ENCODE results near the gene FABP3.

DNA sequence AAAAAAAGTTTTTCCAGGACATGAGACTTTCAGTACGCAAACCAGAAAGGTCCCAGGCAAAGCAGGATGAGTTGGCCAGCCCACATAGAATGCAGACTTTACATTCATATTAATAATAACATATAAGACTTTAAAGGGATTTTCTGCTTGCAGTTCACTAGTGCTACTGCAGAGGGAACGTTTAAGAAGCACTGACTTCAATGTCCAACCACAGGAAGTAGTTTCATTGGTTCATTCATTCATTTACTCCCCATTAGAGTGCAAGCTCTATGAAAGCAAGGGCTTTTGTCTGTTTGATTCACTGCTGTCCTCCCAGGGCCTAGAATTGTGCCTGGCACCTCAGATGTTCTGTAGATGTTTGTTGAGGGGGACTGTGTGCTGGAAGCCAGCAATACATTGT lies 28.4 kb upstream of the FABP3 start:
- TF ChIP-seq, protein P1, sequence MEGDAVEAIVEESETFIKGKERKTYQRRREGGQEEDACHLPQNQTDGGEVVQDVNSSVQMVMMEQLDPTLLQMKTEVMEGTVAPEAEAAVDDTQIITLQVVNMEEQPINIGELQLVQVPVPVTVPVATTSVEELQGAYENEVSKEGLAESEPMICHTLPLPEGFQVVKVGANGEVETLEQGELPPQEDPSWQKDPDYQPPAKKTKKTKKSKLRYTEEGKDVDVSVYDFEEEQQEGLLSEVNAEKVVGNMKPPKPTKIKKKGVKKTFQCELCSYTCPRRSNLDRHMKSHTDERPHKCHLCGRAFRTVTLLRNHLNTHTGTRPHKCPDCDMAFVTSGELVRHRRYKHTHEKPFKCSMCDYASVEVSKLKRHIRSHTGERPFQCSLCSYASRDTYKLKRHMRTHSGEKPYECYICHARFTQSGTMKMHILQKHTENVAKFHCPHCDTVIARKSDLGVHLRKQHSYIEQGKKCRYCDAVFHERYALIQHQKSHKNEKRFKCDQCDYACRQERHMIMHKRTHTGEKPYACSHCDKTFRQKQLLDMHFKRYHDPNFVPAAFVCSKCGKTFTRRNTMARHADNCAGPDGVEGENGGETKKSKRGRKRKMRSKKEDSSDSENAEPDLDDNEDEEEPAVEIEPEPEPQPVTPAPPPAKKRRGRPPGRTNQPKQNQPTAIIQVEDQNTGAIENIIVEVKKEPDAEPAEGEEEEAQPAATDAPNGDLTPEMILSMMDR (IDR thresholded peaks at IDR 0.05), result no peak
- TF ChIP-seq POLR2A (IDR thresholded peaks at IDR 0.05), result no peak
